NT2/D1 (cell line): Measurements from ENCODE around the gene ATP6V1G3.

Experiments
- SUZ12 ChIP-seq: IDR thresholded peaks from 2 replicates; pipeline ENCODE4 v1.6.1; 2011; ENCODE audit not compliant: insufficient read length, insufficient read depth; ENCODE audit errors: extremely low read depth
- YY1 ChIP-seq: IDR thresholded peaks from 2 replicates; pipeline ENCODE4 v1.6.1; 2011; ENCODE audit not compliant: insufficient read length, insufficient read depth
- ZNF274 ChIP-seq: IDR thresholded peaks from 2 replicates; pipeline ENCODE4 v1.6.1; 2011; ENCODE audit warnings: mild to moderate bottlenecking, low read depth, low read length

- TF ChIP-seq ZNF274: no peak
- no peak for TF ChIP-seq YY1
- TF ChIP-seq SUZ12: no peak
These were observed 40.9 kb downstream of the ATP6V1G3 start for GRCh38 chr1:198499588-198499987.
